SH-SY5Y (cell line): ENCODE results near the gene TBCCD1.

Source experiments
- GATA2 ChIP-seq: IDR thresholded peaks from 2 replicates; pipeline ENCODE4 v1.6.1; 2011; ENCODE audit warnings: mild to moderate bottlenecking, low read depth, low read length
- GATA3 ChIP-seq: IDR thresholded peaks from 2 replicates; pipeline ENCODE4 v1.6.1; 2011; ENCODE audit warnings: low read depth, mild to moderate bottlenecking, low read length, moderate library complexity

DNA sequence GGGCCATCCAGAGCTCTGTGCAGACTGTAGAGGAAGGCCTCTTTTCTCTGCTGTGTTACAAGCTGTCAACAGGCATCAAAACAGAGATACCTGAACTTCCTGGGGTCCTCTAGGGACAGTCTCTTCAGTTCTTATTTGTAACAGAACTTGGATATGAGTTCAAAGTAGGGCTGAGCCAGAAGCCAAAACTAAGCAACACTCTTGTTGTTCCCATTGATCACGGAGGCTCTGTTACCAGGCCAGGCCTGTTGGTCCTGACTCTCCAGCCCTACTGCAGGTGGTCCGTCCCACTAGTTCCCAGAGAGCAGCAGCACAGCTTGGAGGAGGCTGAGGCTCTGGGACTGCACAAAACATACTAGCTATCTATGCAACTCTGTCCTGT is 32.6 kb upstream of the TBCCD1 start:
- TF ChIP-seq GATA2 (no peak), GATA3 (no peak)
